GM19035 (cell line): ENCODE data around the gene EHMT2.
"Not testable (repeated sequence)": the region's sequence is repeated elsewhere in the genome, so short reads cannot be mapped to it uniquely, and the experiment has no call there.

Experiments
- ATAC-seq: cut with Tn5 transposase; IDR thresholded peaks from one replicate; pipeline ENCODE4 v1.9.1; 2021; ENCODE audit not compliant: unreplicated experiment

Gene EHMT2

DNA sequence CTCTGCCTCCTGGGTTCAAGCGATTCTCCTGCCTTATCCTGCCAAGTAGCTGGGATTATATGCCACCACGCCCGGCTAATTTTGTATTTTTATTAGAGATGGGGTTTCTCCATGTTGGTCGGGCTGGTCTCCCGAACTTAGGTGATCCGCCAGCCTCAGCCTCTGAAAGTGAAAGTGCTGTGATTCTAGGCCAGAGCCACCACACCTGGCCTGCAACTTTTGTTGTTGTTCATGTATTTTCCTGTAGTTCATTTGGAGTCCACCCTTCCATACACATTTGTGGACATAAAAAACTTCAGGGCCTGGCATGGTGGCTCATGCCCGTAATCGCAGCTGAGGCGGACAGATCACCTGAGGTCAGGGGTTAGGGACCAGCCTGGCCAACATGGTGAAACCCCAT, 55.4 kb downstream of the EHMT2 start:
- ATAC-seq: no peak

DNA sequence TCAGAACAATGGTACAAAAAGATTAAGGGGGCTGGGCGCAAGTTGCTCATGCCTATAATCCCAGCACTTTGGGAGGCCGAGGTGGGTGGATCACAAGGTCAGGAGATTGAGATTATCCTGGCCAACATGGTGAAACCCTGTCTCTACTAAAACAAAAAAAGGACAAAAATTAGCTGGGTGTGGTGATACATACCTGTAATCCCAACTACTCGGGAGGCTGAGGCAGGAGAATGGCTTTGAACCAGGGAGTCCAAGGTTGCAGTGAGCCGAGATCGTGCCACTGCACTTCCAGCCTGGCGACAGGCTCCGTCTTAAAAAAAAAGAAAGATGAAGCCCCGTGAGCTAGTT, 57.7 kb downstream of the EHMT2 start:
- not testable (repeated sequence) for ATAC-seq

DNA sequence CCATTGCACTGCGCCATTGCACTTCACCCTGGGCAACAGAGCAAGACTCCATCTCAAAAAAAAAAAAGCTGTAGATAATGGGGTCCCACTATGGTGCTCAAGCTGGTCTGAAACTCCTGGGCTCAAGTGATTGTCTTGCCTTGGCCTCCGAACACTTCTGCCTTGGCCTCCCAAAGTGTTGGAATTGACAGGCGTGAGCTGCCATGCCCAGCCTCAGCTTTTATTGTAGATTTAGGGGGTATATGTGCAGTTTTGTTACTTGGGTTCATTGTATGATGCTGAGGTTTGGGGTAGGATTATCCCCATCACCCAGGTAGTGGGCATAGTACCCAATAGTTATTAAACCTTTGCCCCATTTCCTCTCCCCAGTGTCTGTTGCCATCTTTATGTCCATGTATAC, 58.5 kb downstream of the EHMT2 start:
- no peak for ATAC-seq

DNA sequence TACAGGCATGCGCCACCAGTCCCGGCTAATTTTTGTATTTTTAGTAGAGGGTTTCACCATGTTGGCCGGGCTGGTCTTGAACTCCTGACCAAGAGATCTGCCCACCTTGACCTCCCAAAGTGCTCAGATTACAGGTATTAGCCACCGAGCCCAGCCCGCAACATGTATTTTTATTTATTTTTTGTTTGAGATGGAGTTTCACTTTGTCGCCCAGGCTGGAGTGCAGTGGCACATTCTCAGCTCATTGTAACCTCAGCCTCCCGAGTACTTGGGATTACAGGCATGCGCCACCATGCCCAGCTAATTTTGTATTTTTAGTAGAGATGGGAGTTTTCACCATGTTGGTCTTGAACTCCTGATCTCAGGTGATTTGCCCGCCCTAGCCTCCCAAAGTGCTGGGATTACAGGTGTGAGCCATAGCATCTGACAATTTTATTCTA, 59.4 kb downstream of the EHMT2 start:
- not testable (repeated sequence) for ATAC-seq

DNA sequence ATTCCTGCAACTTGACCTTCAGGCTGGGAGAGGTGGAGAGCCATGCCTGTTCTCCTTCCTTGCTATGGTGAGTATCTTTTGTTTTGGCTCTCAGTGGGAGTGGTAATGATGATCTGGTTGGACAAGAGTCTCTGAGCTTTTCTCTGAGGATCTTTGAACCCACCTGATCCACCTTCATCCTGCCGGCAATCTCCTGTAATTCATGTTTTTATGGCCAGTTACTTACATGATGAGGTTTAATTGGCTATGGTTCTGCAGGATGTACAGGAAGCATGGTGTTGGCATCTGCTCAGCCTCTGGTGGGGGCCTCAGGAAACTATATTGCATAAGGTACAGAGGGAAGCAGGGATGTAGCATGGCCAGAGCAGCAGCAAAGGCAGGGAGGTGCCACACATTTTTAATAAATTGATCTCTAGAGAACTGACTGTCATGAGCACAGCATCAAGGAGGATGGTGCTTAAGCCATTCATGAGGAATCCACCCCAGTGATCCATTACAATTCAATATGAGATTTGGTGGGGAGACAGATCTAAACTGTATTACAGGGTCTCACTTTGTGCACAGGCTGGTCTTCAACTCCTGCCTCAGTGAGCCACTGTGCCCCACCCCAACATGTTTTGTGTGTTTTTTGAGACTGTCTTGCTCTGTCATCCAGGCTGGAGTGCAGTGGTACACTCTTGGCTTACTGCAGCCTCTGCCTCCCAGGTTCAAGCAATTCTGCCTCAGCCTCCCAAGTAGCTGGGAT, 60.0 kb downstream of the EHMT2 start:
- no peak for ATAC-seq

DNA sequence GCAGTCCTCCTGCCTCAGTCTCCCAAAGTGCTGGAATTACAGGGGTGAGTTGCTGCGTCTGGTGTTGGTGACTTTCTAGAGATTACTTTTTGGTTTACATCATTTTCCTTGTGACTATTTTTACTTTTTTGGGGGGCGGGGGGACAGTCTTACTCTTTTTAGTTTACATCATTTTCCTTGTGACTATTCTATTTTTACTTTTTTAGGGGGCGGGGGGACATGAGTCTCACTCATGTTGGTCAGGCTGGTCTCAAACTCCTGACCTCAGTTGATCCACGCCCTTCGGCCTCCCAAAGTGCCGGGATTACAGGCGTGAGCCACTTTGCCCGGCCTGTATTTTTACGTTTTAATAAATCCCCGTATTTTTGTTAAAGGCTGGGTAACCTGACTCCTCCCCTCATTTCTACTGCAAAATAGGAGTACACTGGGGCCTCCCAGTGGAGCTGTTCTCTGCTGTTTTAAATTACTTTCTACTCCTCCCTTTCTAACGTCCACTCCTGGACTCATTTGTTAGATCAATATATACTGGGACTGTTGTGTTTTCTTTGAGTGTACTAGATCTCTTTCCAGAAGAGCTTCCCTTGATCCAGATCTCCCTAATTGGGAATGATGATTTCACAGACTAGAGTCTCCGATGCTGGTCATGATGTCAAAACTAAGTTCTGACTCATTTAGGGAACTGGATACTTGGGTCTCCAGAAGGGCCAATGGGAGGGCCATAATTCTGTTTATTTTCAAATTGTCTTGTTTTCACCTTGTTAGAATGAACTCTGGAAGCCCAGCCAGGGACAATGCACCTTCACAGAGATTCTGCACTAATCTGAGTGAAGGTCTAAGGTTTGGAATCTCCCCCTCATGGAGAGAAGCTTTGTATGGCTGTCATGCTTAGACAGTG, 60.8 kb downstream of the EHMT2 start:
- ATAC-seq: no peak

DNA sequence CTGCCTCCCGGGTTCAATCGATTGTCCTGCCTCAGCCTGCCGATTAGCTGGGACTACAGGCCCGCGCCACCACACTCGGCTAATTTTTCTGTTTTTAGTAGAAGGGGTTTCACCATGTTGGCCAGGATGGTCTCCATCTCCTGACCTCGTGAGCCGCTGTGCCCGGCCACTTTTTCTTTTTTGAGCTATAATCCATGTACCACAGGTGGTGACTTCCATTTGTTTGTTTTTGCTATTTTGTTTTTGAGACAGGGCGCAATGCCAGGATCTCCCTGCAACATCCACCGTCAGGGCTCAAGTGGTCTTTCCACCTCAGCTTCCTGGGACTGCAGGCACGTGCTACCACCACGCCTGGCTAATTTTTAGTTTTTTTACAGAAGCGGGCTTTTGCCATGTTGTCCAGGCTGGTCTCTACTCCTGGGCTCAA, 61.4 kb downstream of the EHMT2 start:
- no peak for ATAC-seq

DNA sequence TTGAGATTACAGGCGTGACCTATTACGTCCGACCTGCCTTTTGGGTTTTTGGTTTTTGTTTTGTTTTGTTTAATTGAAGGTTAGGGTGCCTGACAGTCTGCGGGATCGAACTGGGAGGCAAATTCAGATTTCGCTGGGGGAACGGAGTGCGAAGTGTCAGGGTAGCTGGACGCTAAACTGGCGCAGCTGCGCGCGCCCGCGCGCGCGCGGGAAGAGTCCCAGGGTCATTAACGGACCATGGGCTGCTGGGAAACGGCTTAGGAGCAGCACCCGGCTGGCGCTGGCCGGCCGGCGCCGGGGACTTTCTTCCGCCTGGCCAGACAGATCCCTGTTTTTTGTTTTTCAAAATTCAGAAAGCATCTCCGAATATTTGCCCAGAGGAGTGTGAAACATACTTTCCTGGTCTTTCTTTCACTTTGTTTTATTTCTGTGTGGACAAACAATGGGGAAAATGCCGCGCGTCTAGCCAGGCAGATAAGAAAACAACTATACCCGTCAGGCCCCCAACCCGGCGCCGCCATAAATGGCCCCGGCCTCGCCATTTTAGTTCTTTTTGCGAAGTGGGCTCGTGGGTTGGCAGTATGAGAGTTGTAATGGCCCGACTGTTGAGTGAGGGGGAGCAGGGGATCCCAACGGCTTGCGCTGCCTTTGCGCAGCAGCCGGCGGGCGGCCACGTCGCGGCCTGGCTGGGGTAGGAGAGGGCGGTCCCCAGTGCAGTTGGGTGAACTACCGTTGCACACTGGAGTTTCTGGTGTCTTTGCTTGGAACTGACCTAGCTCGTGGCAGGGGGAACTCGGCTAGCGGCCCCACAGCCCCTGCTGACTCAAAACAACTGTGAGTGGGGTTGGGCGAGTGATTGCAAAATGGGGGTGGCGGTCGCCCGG, 62.9 kb downstream of the EHMT2 start:
- ATAC-seq: no peak

DNA sequence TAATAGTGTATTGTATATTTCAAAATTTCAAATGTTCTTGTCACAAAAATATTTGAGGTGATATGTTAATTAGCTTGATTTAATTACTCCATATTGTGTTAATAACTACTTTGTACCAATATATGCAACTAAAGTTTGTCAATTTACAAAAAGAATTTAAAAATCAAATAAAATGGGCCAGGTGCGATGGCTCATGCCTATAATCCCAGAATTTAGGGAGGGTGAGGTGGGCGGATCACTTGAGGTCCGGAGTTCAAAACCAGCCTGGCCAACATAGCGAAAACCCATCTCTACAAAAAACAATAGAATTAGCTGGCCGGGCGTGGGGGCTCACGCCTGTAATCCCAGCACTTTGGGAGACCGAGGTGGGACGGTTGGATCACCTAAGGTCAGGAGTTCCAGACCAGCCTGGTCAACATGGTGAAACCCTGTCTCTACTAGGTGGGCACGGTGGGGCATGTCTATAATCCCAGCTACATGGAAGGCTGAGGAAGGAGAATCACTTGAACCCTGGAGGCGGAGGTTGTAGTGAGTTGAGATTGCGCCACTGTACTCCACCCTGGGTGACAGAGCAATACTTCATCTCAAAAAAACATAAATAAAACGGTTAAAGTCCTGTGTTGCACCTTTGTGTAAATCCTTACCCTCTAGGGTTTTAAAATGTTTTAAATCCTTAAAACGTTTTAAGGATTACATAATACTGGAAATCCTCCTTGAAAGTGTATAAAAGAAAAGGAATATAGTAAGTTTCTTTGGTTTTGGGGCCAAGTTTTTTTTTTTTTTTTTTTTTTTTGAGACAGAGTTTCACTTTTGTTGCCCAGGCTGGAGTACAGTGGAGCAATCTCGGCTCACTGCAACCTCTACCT, 65.9 kb downstream of the EHMT2 start:
- ATAC-seq: no peak

DNA sequence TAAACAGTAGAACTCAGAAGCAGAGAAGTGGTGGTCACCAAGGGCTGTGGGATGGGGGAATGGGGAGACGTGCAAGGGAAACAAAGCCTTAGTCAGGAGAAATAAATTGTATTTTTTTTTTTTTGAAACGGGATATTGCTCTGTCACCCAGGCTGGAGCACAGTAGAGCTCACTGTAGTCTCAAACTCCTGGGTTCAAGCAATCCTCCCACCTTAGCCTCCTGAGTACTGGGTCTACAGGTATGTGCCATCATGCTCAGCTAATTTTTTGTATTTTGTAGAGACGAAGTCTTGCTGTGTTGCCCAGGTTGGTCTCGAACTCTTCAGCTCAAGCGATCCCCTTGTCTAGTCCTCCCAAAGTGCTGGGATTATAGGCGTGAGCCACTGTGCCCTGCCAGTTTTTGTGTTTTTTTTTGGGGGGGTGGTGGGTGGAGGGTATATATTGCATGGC, 66.6 kb downstream of the EHMT2 start:
- ATAC-seq: no peak
